ENCODE results near the gene CCM2. TPM values are rescaled to one million over a fixed set of nuclear protein-coding genes. Genes with fewer than 3 reads are reported as not detected.

The CCM2 gene
- total and polyA plus RNA-seq, 8 donors, result 1.8 to 39.0 (median 26.6) TPM

GRCh38 chr7:45103958-45104843 is 104.2 kb downstream of the CCM2 start:
- Histone ChIP-seq H3K27me3 (no peaks in the 10 kb centered on the region), H3K4me1 (peaks cover 5 to 40% (median 24%) of the 10 kb centered on the region in 4 donors), H3K27ac (no peak overlapping the region), H3K4me3 (no peak overlapping the region), H3K36me3 (peaks cover 97 to 100% (median 100%) of the 10 kb centered on the region in 4 donors), H3K9me3 (no peaks in the 10 kb centered on the region)
- DNase-seq, result no peak
- intact Hi-C loops (cut with DNase I; ENCODE audit: low total_unique reads), result no loop called here
- TF ChIP-seq POLR2A (IDR thresholded peaks at IDR 0.05) (no peak), POLR2AphosphoS5 (IDR thresholded peaks at IDR 0.05) (no peak), CTCF (IDR thresholded peaks at IDR 0.05) (no peak), EP300 (IDR thresholded peaks at IDR 0.05) (no peak)
- 92 to 98% (median 95%) methylated on average over 15 to 17 of the region's 17 CpGs for WGBS, 5 donors

GRCh38 chr7:45104844-45105587 is 105.0 kb downstream of the CCM2 start:
- Histone ChIP-seq H3K27ac (no peak overlapping the region), H3K4me1 (peaks cover 5 to 48% (median 30%) of the 10 kb centered on the region in 4 donors), H3K4me3 (no peak overlapping the region), H3K9me3 (no peaks in the 10 kb centered on the region), H3K27me3 (no peaks in the 10 kb centered on the region), H3K36me3 (peaks cover 88 to 94% (median 93%) of the 10 kb centered on the region in 4 donors)
- DNase-seq, result no peak
- intact Hi-C loops (cut with DNase I; ENCODE audit: low total_unique reads), result no loop called here
- WGBS, 5 donors, result 87 to 96% (median 95%) methylated on average over 10 to 12 of the region's 12 CpGs
- TF ChIP-seq CTCF (IDR thresholded peaks at IDR 0.05) (no peak), POLR2AphosphoS5 (IDR thresholded peaks at IDR 0.05) (no peak), POLR2A (IDR thresholded peaks at IDR 0.05) (no peak), EP300 (IDR thresholded peaks at IDR 0.05) (no peak)

- H3K27me3 ChIP-seq, result no peaks in the 10 kb centered on the region
- peaks cover 11 to 55% (median 37%) of the 10 kb centered on the region in 4 donors for H3K4me1 ChIP-seq
- 89 to 96% (median 92%) methylated on average over 5 to 8 of the region's 8 CpGs for WGBS, 5 donors
- no peak for TF ChIP-seq CTCF (IDR thresholded peaks at IDR 0.05)
- TF ChIP-seq EP300 (IDR thresholded peaks at IDR 0.05), result no peak
- no peak for TF ChIP-seq POLR2A (IDR thresholded peaks at IDR 0.05)
- no peak for TF ChIP-seq POLR2AphosphoS5 (IDR thresholded peaks at IDR 0.05)
- no peaks in the 10 kb centered on the region for H3K9me3 ChIP-seq
- DNase-seq, result no peak
- H3K36me3 ChIP-seq, result peaks cover 82 to 88% (median 86%) of the 10 kb centered on the region in 4 donors
- H3K27ac ChIP-seq, result no peak overlapping the region
- no peak overlapping the region for H3K4me3 ChIP-seq
- intact Hi-C loops (cut with DNase I; ENCODE audit: low total_unique reads), result no loop called here
Measured at GRCh38 chr7:45105588-45106188, 105.7 kb downstream of the CCM2 start.

- intact Hi-C loops (cut with DNase I; ENCODE audit: low total_unique reads), result no loop called here
- H3K4me1 ChIP-seq, result peaks cover 11 to 60% (median 41%) of the 10 kb centered on the region in 4 donors
- no peak overlapping the region for H3K4me3 ChIP-seq
- H3K9me3 ChIP-seq, result no peaks in the 10 kb centered on the region
- 67 to 82% (median 77%) methylated on average over 8 of the region's 8 CpGs for WGBS, 5 donors
- no peak for DNase-seq
- TF ChIP-seq CTCF (IDR thresholded peaks at IDR 0.05) (no peak), POLR2AphosphoS5 (IDR thresholded peaks at IDR 0.05) (no peak)
- H3K36me3 ChIP-seq, result peaks cover 70 to 76% (median 75%) of the 10 kb centered on the region in 4 donors
- H3K27ac ChIP-seq, result no peak overlapping the region
- H3K27me3 ChIP-seq, result no peaks in the 10 kb centered on the region
Measured at GRCh38 chr7:45106820-45107219, 106.8 kb downstream of the CCM2 start.
